ENCODE results near the gene PTPRM. TPM values are rescaled to one million over a fixed set of nuclear protein-coding genes. Genes with fewer than 3 reads are reported as not detected.

PTPRM gene
- total and polyA plus RNA-seq, 2 experiments from 2014 or later, result 1.6 to 5.3 TPM

DNA sequence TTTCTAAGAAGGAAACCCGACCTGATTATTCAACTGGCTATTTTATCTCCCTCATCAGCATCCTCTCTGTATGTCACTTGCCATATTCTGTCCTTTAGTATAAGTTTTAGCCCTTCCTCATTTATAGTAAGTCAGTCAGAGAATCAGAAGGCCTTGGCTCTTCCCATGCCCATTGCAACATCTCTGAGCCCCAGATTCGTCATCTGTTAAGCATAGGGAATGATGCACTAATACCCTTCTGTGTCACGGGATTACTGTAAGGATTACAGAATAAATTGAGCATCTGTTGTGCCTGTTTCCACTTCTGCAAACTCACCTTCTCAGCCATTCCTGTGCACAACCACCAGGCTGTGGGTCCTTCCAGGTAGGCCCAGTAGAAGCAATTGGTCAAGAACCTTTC lies 784.0 kb downstream of the PTPRM start (continued):
- TF ChIP-seq, protein P1, sequence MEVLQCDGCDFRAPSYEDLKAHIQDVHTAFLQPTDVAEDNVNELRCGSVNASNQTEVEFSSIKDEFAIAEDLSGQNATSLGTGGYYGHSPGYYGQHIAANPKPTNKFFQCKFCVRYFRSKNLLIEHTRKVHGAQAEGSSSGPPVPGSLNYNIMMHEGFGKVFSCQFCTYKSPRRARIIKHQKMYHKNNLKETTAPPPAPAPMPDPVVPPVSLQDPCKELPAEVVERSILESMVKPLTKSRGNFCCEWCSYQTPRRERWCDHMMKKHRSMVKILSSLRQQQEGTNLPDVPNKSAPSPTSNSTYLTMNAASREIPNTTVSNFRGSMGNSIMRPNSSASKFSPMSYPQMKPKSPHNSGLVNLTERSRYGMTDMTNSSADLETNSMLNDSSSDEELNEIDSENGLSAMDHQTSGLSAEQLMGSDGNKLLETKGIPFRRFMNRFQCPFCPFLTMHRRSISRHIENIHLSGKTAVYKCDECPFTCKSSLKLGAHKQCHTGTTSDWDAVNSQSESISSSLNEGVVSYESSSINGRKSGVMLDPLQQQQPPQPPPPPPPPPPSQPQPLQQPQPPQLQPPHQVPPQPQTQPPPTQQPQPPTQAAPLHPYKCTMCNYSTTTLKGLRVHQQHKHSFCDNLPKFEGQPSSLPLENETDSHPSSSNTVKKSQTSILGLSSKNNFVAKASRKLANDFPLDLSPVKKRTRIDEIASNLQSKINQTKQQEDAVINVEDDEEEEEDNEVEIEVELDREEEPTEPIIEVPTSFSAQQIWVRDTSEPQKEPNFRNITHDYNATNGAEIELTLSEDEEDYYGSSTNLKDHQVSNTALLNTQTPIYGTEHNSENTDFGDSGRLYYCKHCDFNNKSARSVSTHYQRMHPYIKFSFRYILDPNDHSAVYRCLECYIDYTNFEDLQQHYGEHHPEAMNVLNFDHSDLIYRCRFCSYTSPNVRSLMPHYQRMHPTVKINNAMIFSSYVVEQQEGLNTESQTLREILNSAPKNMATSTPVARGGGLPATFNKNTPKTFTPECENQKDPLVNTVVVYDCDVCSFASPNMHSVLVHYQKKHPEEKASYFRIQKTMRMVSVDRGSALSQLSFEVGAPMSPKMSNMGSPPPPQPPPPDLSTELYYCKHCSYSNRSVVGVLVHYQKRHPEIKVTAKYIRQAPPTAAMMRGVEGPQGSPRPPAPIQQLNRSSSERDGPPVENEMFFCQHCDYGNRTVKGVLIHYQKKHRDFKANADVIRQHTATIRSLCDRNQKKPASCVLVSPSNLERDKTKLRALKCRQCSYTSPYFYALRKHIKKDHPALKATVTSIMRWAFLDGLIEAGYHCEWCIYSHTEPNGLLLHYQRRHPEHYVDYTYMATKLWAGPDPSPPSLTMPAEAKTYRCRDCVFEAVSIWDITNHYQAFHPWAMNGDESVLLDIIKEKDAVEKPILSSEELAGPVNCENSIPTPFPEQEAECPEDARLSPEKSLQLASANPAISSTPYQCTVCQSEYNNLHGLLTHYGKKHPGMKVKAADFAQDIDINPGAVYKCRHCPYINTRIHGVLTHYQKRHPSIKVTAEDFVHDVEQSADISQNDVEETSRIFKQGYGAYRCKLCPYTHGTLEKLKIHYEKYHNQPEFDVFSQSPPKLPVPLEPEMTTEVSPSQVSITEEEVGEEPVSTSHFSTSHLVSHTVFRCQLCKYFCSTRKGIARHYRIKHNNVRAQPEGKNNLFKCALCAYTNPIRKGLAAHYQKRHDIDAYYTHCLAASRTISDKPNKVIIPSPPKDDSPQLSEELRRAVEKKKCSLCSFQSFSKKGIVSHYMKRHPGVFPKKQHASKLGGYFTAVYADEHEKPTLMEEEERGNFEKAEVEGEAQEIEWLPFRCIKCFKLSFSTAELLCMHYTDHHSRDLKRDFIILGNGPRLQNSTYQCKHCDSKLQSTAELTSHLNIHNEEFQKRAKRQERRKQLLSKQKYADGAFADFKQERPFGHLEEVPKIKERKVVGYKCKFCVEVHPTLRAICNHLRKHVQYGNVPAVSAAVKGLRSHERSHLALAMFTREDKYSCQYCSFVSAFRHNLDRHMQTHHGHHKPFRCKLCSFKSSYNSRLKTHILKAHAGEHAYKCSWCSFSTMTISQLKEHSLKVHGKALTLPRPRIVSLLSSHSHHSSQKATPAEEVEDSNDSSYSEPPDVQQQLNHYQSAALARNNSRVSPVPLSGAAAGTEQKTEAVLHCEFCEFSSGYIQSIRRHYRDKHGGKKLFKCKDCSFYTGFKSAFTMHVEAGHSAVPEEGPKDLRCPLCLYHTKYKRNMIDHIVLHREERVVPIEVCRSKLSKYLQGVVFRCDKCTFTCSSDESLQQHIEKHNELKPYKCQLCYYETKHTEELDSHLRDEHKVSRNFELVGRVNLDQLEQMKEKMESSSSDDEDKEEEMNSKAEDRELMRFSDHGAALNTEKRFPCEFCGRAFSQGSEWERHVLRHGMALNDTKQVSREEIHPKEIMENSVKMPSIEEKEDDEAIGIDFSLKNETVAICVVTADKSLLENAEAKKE (CRISPR knock-in tag; IDR thresholded peaks at IDR 0.05), result no peak
- TF ChIP-seq POLR2AphosphoS5 (IDR thresholded peaks at IDR 0.05; ENCODE audit: low read depth), result no peak
- no peak for TF ChIP-seq JUNB (IDR thresholded peaks at IDR 0.05; ENCODE audit: unreplicated experiment)
- no peak for TF ChIP-seq STAT1 (IDR thresholded peaks at IDR 0.05; ENCODE audit: unreplicated experiment)

- ATAC-seq (no peak), DNase-seq (ENCODE audit: low spot score) (no peak)
- Histone ChIP-seq H3K36me3 (ENCODE audit: insufficient read depth) (no peaks in the 10 kb centered on the region), H3K27me3 (ENCODE audit: insufficient read depth) (no peaks in the 10 kb centered on the region), H3K4me2 (no peak overlapping the region), H3F3A (replicated peaks; ENCODE audit: low read depth) (no peaks in the 10 kb centered on the region), H3K4me1 (ENCODE audit: insufficient read depth) (peaks cover 9% of the 10 kb centered on the region; the same call in 1 of the 2 replicates), H3K4me3 (no peak overlapping the region), H3K79me2 (replicated peaks; ENCODE audit: insufficient read depth) (no peaks in the 10 kb centered on the region), H2AFZ (no peak overlapping the region), H3K9me2 (ENCODE audit: insufficient read depth) (peaks cover 10% of the 10 kb centered on the region; the same call in 1 of the 2 replicates), H4K20me1 (replicated peaks; ENCODE audit: insufficient read depth) (no peaks in the 10 kb centered on the region), H3K27ac (ENCODE audit: low read depth) (no peak overlapping the region)
- no peak overlapping the region for H3K27ac Mint-ChIP-seq
- peaks cover 15% of the 10 kb centered on the region for H3K4me1 Mint-ChIP-seq
- no peak overlapping the region for H3K4me3 Mint-ChIP-seq
- H3K36me3 Mint-ChIP-seq (ENCODE audit: low read depth), result 0 out of 3 replicates have a peak, but pooled peaks cover 3% of the 10 kb centered on the region
- H3K9me3 Mint-ChIP-seq, result peaks cover 3% of the 10 kb centered on the region; the same call in 1 of the 3 replicates
- peaks cover 7% of the 10 kb centered on the region for H3K27me3 Mint-ChIP-seq (ENCODE audit: insufficient read depth, low read depth, poor library complexity)
- TF ChIP-seq, protein P1 (CRISPR knock-in tag; IDR thresholded peaks at IDR 0.05), result no peak
- TF ChIP-seq ZNF114 (CRISPR knock-in tag; IDR thresholded peaks at IDR 0.05), result no peak
- TF ChIP-seq JUNB (IDR thresholded peaks at IDR 0.05; ENCODE audit: unreplicated experiment), result no peak
- TF ChIP-seq, protein P2, sequence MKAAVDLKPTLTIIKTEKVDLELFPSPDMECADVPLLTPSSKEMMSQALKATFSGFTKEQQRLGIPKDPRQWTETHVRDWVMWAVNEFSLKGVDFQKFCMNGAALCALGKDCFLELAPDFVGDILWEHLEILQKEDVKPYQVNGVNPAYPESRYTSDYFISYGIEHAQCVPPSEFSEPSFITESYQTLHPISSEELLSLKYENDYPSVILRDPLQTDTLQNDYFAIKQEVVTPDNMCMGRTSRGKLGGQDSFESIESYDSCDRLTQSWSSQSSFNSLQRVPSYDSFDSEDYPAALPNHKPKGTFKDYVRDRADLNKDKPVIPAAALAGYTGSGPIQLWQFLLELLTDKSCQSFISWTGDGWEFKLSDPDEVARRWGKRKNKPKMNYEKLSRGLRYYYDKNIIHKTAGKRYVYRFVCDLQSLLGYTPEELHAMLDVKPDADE (IDR thresholded peaks at IDR 0.05), result no peak
- no peak for TF ChIP-seq ZNF331 (CRISPR knock-in tag; IDR thresholded peaks at IDR 0.05; ENCODE audit: low read depth)
- TF ChIP-seq EZH2 (IDR thresholded peaks at IDR 0.05; ENCODE audit: low read depth, unreplicated experiment), result no peak
- TF ChIP-seq EZH2phosphoT487 (IDR thresholded peaks at IDR 0.05; ENCODE audit: unreplicated experiment), result no peak
These were observed 787.2 kb downstream of the PTPRM start for GRCh38 chr18:8354304-8354703.
